COLO668 (cell line): Measurements from ENCODE around the gene ATXN7L1.
"Not testable (repeated sequence)": the region's sequence is repeated elsewhere in the genome, so short reads cannot be mapped to it uniquely, and the experiment has no call there.

Experiments
- DNase-seq: peaks from one replicate; lab custom pipeline; 2025; ENCODE audit not compliant: unreplicated experiment; lab: John Stamatoyannopoulos, UW

ATXN7L1 gene

DNA sequence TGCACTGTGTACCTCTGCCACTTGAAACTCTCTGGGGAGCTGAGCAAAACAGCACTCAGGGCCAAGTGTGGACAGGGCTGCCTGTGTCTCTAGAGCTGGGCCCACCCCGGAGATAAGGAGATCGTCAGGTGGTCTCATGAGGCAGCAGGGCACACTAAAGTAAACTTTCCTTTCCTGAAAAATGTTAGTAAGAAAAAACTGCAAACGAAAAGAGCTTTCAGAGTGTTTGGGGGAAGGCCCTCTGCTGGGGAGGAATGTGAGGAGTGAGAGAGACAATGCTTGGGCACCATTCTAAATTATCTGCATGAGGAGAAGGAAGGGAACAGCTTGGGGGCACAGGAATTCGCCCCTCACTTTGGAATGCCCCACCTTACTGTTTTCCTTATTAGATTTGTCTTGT is 127.7 kb downstream of the ATXN7L1 start:
- DNase-seq: no peak

GRCh38 chr7:105745681-105746330 is 130.6 kb downstream of the ATXN7L1 start:
- no peak for DNase-seq

DNA sequence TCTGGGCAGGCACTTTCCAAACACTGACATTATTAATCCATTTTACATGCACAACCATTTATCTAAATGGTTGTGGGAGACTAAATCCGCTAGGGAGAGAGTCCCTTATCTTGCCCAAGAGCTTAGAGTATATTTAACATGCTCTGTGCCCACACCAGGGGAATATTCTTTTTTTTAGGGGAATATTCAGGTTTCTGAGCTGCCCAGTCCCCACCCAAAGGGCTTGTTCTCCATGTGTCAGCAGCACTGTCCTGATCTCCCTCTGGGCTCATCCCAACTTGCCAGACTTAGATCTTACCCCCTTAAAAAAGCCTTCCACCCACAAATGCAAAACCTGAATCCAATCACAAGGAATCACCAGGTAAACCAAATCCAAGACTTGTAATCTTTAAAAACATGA is 132.1 kb downstream of the ATXN7L1 start:
- no peak for DNase-seq

GRCh38 chr7:105743351-105744090 is 132.9 kb downstream of the ATXN7L1 start:
- DNase-seq: no peak

DNA sequence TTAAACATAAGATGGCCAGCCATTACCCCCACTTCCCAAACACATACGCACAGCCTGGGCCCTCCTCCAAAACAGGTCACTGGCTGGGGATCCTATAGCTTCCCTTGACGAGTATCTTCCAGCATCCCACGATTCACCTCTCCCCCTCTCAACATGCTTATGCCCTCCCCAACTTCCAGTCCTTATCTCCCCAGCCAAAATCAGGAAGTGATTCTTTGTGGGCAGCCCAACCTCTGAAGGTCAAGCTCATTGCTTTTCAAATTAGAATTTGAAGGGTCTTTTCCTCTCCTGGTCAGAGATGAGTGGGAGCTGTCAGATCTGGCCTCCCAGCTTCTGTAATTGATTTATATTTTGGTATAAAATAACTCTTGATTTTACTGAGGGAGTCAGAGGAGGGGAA is 133.6 kb downstream of the ATXN7L1 start:
- no peak for DNase-seq

DNA sequence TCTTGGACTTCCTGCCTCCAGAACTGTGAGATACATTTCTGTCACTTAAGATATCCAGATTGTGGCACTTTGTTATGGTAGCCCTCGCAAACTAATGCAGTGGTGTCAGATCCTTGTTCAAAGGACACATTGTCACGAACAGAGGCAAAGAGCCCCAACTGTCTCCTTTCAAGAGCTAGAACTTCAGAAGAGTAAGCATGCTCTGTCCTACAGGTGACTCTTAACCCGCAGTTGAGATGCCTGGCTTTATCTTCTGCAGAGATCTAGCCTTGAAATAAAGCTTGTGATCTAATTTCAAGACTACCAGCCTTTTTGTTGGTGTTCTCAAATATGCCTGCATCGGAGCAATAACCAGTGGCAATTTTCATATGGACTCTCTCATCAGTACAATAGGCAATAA is 134.4 kb downstream of the ATXN7L1 start:
- DNase-seq: no peak

DNA sequence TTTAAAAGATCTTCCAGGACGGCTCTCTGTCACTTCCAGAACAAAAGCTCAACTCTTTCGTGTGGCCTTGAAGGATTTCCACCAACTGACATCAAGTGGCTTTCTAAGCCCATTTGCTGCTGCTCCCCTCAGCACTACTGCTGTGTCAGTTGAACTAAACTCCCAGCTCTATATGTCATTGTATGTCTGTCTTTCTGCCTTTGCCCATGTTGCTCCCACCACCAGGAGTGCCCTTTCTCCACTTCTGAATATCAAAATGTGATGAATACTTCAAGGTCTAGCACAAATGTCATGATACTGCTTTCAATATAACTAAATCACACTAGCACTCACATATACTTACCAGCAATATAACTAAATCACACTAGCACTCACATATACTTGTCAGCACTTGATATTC is 138.3 kb downstream of the ATXN7L1 start:
- no peak for DNase-seq

GRCh38 chr7:105734233-105734632 is 142.2 kb downstream of the ATXN7L1 start:
- no peak for DNase-seq

- no peak for DNase-seq
These were observed 145.4 kb downstream of the ATXN7L1 start for GRCh38 chr7:105731042-105731441.

DNA sequence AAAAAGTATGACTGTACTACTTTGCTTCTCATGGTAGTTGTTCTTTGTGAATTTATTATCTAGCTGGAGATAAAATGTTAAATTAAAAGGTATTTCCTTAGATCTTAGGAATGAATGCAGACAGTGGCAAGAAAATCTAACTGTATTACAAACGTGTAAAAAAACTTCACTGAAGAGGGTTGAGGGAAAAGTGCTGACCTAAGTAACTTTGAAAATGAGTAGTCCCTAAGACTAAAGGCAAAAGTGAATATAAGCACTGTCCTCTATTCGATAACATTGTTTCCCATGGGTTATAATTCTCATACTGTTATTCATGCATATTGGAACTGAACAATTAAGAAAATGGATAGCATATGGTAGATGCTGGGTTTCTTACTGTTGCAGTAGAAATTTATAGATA is 148.4 kb downstream of the ATXN7L1 start:
- no peak for DNase-seq

GRCh38 chr7:105724688-105725087 is 151.7 kb downstream of the ATXN7L1 start:
- no peak for DNase-seq

- DNase-seq: peak; percentile 22
These were observed 152.8 kb downstream of the ATXN7L1 start for GRCh38 chr7:105723572-105723971.

DNA sequence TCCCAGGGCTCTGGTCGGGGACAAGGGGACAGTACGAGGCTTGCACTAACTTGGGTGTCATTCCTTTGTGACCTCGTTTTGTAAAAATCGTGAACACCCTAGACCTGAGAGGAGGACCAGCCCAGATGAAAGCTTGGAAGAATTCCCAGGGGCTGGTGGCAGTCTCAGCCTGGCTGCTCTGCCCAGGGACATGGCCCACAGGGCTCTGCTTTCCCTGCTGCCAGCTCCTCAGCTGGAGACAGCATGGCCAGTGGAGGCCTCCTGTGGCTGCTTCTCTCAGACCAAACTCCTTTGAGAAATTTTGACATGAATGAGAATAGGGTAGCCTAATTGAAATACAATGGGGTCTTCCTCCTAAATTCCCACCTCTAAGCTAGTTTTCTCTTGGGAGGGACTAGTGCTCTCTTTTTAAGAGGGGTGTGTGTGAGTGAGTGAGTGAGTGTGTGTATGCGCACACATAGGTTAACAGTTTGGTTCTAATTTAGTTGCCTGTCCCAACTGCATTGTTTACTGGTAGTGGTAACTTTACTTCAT is 154.8 kb downstream of the ATXN7L1 start:
- no peak for DNase-seq

GRCh38 chr7:105719919-105720318 is 156.5 kb downstream of the ATXN7L1 start:
- DNase-seq: no peak

- no peak for DNase-seq
These were observed 157.0 kb downstream of the ATXN7L1 start for GRCh38 chr7:105719395-105719794.

GRCh38 chr7:105718511-105718925 is 157.9 kb downstream of the ATXN7L1 start:
- DNase-seq: no peak

DNA sequence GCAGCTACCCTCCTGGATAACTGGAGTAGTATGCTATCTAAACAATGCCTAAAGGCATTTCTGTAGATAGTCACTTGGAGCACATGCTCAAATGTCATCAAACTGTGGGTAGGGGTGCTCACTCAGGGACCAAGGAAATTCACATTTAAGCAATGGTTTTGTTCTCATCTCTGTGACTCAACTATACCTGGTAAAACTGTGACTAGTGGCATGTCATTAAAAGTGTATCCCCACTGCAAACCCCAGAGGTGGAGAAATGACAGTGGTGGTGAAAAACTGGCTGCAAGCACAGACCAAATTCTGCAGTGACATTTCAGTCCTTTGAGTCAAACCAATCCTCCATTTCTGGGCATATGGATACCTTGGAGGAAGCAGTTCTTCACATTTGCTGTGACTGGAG is 160.9 kb downstream of the ATXN7L1 start:
- no peak for DNase-seq

DNA sequence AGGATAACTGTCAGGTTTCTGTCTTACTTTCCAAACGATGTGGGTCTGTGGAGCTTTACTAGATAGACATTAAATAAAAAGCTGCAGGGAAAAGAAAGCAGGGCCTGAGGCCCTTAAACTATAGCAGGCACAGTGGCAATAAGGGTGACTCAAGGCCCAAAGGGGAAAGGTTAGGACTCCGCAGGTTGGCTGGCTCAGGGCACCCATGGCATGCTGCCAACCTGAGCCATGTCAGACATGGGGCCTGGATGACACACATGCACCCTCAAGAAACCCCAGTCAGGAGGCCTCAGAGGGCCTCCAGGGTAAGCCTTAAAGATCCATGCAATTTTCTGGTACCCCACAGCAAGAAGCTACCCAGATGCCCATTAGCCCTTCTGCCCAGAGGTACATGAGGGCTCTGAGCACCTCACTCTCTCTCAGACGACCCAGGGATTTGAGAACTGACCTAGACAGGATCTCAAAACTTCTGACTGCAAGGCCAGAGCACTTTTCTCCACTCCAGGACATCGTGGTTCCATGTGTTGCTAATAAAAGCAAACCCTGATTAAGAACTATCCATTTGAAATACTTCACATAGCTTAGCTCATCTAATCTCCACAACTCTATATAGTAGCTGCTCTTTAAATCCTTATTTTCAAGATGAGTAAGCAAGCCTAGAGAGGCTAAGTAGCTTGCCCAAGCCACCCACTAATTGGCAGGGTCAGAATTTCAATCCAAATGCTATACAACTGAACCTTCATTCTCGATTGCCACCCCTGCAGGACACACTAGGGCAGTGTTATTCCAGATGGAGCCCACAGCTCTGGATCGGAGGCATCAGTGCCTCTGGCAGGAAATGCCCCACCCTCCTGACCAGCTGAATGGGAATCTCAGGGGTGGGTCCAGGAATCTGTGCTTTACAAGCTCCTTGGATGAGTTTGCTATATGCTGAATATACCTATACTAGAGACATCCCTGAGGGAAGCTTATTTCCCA is 162.6 kb downstream of the ATXN7L1 start:
- no peak for DNase-seq

DNA sequence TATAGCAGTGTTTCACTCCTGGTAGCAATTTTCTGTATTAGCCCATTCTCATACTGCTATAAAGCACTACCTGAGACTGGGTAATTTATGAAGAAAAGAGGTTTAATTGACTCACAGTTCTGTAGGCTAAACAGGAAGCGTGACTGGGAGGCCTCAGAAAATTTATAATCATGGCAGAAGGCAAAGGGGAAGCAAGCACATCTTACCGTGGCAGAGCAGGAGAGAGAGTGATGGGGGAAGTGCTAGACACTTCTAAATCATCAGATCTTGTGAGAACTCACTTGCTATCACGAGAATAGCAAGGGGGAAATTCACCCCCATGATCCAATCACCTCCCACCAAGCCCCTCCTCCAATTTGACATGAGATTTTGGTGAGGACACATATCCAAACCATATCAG is 163.5 kb downstream of the ATXN7L1 start:
- no peak for DNase-seq

DNA sequence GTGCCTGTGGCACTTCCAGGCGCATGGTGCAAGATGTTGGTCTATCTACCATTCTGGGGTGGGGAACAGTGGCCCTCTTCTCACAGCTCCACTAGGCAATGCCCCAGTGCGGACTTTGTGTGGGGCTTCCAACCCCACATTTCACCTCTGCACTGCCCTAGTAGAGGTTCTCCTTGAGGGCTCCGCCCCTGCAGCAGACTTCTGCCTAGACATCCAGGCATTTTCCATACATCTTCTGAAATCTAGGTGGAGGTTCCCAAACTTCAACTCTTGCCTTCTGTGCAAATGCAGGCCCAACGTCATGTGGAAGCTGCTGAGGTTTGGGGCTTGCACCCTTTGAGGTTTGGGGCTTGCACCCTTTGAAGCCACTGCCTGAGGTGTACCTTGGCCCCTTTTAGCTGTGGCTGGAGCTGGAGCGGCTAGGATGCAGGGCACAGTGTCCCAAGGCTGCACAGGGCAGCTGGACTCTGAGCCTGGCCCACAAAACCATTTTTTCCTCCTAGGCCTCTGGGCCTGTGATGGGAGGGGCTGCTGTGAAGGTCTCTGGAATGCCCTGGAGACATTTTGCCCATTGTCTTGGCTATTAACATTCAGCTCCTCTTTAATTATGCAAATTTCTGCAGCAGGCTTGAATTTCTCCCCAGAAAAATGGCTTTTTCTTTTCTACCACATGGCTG is 164.5 kb downstream of the ATXN7L1 start:
- DNase-seq: no peak

GRCh38 chr7:105710720-105711119 is 165.7 kb downstream of the ATXN7L1 start:
- not testable (repeated sequence) for DNase-seq
